ENCODE results near the gene DHDDS. TPM values are rescaled to one million over a fixed set of nuclear protein-coding genes. Genes with fewer than 3 reads are reported as not detected.

Gene DHDDS
- total and polyA plus RNA-seq, 4 donors, result 22.6 to 57.4 (median 32.8) TPM

DNA sequence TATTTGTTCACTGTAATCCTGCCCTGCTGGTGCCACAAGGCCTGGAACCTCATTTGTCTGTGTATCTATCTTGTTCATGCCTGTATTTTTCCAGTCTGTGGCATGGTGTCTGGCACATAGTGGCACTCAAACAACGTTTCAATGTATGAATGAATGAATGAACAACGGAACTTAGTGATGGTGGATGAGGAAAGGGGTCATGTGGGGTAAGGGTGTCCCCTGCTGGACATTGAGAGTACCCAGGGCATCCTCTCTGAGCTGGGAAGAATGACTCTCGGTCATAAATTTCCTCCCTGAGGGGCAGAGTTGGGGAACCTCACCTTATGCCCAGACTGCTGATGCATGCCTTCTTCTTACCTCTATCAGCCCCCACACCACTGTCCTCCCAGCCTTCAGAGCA lies 40.7 kb upstream of the DHDDS start:
- H3K9ac ChIP-seq (ENCODE audit: insufficient read depth in 1 of 2, low read length in 2 of 2), result no peak overlapping the region
- 4 to 6% methylated on average over 3 of the region's 3 CpGs for WGBS, 2 donors
- H3K27ac ChIP-seq (ENCODE audit: low read depth in 1 of 2, low read length in 1 of 2), result no peak overlapping the region
- H3K4me3 ChIP-seq, result no peak overlapping the region
- no peaks in the 10 kb centered on the region for H3K4me1 ChIP-seq (ENCODE audit: control insufficient read depth in 5 of 5, insufficient read depth in 5 of 5, low read length in 5 of 5)
- ATAC-seq (ENCODE audit: insufficient read depth, low FRiP score), result no peak
- DNase-seq, result no peak
- no peaks in the 10 kb centered on the region for H3K27me3 ChIP-seq (ENCODE audit: control insufficient read depth in 3 of 3, insufficient read depth in 3 of 3, low read length in 2 of 3)
- H3K36me3 ChIP-seq (ENCODE audit: control insufficient read depth in 4 of 4, insufficient read depth in 4 of 4, low read length in 4 of 4), result no peaks in the 10 kb centered on the region
- no peaks in the 10 kb centered on the region for H3K9me3 ChIP-seq (ENCODE audit: control insufficient read depth in 4 of 4, insufficient read depth in 3 of 4, low read length in 3 of 4)
- TF ChIP-seq, protein P1, sequence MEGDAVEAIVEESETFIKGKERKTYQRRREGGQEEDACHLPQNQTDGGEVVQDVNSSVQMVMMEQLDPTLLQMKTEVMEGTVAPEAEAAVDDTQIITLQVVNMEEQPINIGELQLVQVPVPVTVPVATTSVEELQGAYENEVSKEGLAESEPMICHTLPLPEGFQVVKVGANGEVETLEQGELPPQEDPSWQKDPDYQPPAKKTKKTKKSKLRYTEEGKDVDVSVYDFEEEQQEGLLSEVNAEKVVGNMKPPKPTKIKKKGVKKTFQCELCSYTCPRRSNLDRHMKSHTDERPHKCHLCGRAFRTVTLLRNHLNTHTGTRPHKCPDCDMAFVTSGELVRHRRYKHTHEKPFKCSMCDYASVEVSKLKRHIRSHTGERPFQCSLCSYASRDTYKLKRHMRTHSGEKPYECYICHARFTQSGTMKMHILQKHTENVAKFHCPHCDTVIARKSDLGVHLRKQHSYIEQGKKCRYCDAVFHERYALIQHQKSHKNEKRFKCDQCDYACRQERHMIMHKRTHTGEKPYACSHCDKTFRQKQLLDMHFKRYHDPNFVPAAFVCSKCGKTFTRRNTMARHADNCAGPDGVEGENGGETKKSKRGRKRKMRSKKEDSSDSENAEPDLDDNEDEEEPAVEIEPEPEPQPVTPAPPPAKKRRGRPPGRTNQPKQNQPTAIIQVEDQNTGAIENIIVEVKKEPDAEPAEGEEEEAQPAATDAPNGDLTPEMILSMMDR (IDR thresholded peaks at IDR 0.05; ENCODE audit: control extremely low read depth, extremely low read depth), result no peak

DNA sequence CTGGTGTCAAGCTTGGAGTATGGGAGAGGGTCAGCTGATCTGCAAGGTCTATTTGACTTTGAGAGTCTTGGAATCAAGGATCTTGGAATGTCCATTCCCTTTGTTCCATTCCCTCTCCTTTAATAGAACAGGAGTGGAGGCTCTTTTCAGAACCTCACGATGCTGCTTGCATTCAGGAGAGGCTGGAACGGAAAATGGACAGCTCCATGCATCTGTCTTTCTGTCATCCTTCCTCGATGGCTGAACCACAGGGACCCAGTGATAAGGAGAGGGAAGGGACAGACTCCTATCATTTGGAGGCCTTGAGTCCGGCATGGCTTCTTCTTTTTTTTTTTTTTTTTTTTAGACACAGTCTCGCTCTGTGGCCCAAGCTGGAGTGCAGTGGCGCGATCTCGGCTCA lies 36.4 kb upstream of the DHDDS start:
- TF ChIP-seq, protein P1 (IDR thresholded peaks at IDR 0.05; ENCODE audit: control extremely low read depth, extremely low read depth), result no peak
- WGBS, 2 donors, result 82 to 87% methylated on average over 8 of the region's 8 CpGs
- H3K4me3 ChIP-seq, result no peak overlapping the region
- no peaks in the 10 kb centered on the region for H3K4me1 ChIP-seq (ENCODE audit: control insufficient read depth in 5 of 5, insufficient read depth in 5 of 5, low read length in 5 of 5)
- no peak overlapping the region for H3K27ac ChIP-seq (ENCODE audit: low read depth in 1 of 2, low read length in 1 of 2)
- ATAC-seq (ENCODE audit: insufficient read depth, low FRiP score) (no peak), DNase-seq (no peak)
- no peaks in the 10 kb centered on the region for H3K36me3 ChIP-seq (ENCODE audit: control insufficient read depth in 4 of 4, insufficient read depth in 4 of 4, low read length in 4 of 4)
- H3K27me3 ChIP-seq (ENCODE audit: control insufficient read depth in 3 of 3, insufficient read depth in 3 of 3, low read length in 2 of 3), result no peaks in the 10 kb centered on the region
- no peaks in the 10 kb centered on the region for H3K9me3 ChIP-seq (ENCODE audit: control insufficient read depth in 4 of 4, insufficient read depth in 3 of 4, low read length in 3 of 4)
- H3K9ac ChIP-seq (ENCODE audit: insufficient read depth in 1 of 2, low read length in 2 of 2), result no peak overlapping the region

DNA sequence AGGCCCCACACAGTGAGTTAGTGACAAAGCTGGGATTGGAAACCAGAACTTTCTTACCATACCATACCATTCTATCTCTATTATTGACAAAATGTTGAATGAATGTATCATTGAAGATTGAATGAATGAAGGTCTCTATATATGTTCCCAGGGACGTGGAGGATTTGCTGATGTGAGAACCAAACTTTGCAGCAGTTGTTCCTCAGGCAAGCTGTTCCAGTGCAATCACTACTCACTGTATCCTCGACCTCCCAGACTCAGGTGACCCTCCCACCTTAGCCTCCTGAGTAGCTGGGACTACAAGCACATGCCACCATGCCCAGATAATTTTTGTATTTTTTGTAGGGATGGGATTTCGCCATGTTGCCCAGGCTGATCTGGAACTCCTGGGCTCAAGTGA lies 33.1 kb upstream of the DHDDS start:
- Histone ChIP-seq H3K4me3 (no peak overlapping the region), H3K27me3 (ENCODE audit: control insufficient read depth in 3 of 3, insufficient read depth in 3 of 3, low read length in 2 of 3) (no peaks in the 10 kb centered on the region), H3K36me3 (ENCODE audit: control insufficient read depth in 4 of 4, insufficient read depth in 4 of 4, low read length in 4 of 4) (no peaks in the 10 kb centered on the region), H3K4me1 (ENCODE audit: control insufficient read depth in 5 of 5, insufficient read depth in 5 of 5, low read length in 5 of 5) (no peaks in the 10 kb centered on the region), H3K9me3 (ENCODE audit: control insufficient read depth in 4 of 4, insufficient read depth in 3 of 4, low read length in 3 of 4) (no peaks in the 10 kb centered on the region), H3K9ac (ENCODE audit: insufficient read depth in 1 of 2, low read length in 2 of 2) (no peak overlapping the region), H3K27ac (ENCODE audit: low read depth in 1 of 2, low read length in 1 of 2) (no peak overlapping the region)
- DNase-seq, result no peak
- no peak for ATAC-seq (ENCODE audit: insufficient read depth, low FRiP score)
- WGBS, 2 donors, result 80 to 86% methylated on average over 3 of the region's 3 CpGs
- TF ChIP-seq, protein P1 (IDR thresholded peaks at IDR 0.05; ENCODE audit: control extremely low read depth, extremely low read depth), result no peak

DNA sequence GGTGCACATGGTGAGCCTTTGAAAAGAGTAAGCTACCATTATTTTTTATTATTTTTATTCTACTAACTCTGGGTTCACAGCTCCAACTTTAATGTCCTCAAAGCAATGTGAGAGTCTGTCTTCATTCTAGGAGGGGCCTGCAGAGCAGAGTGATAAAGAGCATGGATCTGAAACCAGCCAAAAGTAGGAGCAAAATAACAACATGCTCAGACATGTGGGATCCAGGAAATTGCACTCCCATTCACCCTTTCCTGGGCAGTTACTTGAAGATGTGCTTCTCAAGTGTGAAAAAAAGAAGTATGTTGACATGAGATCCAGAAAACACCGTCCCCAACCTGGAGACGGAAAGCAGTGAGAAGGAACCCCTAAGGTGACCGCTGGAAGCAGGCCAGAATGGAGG lies 30.2 kb upstream of the DHDDS start:
- no peak overlapping the region for H3K4me3 ChIP-seq
- WGBS, 2 donors, result 74 to 83% methylated on average over 3 of the region's 3 CpGs
- H3K9me3 ChIP-seq (ENCODE audit: control insufficient read depth in 4 of 4, insufficient read depth in 3 of 4, low read length in 3 of 4), result no peaks in the 10 kb centered on the region
- no peak overlapping the region for H3K9ac ChIP-seq (ENCODE audit: insufficient read depth in 1 of 2, low read length in 2 of 2)
- H3K27ac ChIP-seq (ENCODE audit: low read depth in 1 of 2, low read length in 1 of 2), result no peak overlapping the region
- DNase-seq (no peak), ATAC-seq (ENCODE audit: insufficient read depth, low FRiP score) (no peak)
- H3K36me3 ChIP-seq (ENCODE audit: control insufficient read depth in 4 of 4, insufficient read depth in 4 of 4, low read length in 4 of 4), result no peaks in the 10 kb centered on the region
- H3K27me3 ChIP-seq (ENCODE audit: control insufficient read depth in 3 of 3, insufficient read depth in 3 of 3, low read length in 2 of 3), result no peaks in the 10 kb centered on the region
- TF ChIP-seq, protein P1 (IDR thresholded peaks at IDR 0.05; ENCODE audit: control extremely low read depth, extremely low read depth), result no peak
- H3K4me1 ChIP-seq (ENCODE audit: control insufficient read depth in 5 of 5, insufficient read depth in 5 of 5, low read length in 5 of 5), result no peaks in the 10 kb centered on the region
